Measurements from ENCODE around the gene UBXN2A. TPM values are rescaled to one million over a fixed set of nuclear protein-coding genes. Genes with fewer than 3 reads are reported as not detected.
"Not testable (repeated sequence)": the region's sequence is repeated elsewhere in the genome, so short reads cannot be mapped to it uniquely, and the experiment has no call there.

Gene UBXN2A
- total RNA-seq, 2 donors from 2014 or later, result 10.0 to 17.3 TPM

DNA sequence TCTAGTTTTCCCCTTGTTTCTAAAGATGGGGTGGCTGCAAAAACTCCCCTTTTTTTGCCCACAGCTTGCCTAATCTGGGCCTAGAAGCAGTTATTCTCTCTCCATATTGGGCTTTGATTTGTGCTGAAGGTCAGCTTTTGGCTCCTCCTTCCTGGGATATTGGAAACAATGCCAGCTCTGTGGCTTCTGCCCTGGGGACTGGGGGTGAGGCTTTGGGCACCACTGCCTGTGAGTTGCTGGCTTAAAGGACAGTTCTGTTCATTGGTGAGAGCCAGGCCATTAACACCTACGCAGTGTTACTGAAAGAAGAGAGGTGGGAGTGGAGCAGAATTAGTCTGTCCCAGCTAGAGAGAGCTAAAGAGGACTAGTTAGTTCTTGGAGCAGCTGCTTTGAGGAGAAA lies 4.3 kb downstream of the UBXN2A start:
- intact Hi-C loops (cut with DNase I), result no loop called here

DNA sequence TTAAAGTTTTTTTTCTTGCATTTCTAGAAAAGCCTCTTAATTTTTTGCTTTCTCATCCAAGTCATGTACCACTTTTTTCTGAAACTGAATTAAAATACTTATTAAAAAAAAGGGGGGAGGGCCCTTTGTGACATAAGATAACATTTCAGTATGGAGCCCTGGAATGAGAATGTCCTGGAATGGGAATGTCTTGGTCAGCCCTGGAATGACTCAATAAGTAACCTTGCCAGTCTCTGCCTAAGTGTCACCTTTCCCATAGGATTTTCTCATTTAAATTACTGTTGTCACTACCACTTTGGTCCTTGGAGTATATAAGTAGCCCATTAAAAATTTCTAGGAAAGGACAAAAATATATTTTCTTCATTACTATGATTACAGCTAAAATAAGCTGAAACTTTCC lies 4.7 kb downstream of the UBXN2A start:
- Histone ChIP-seq H3K4me3 (no peak overlapping the region), H3K9me3 (no peaks in the 10 kb centered on the region), H3K36me3 (no peaks in the 10 kb centered on the region), H3K27ac (no peak overlapping the region), H3K4me1 (peaks cover 6% of the 10 kb centered on the region), H3K27me3 (no peaks in the 10 kb centered on the region), H3K9ac (ENCODE audit: low read depth in 2 of 2, low read length in 2 of 2) (no peak overlapping the region)
- TF ChIP-seq, protein P1, sequence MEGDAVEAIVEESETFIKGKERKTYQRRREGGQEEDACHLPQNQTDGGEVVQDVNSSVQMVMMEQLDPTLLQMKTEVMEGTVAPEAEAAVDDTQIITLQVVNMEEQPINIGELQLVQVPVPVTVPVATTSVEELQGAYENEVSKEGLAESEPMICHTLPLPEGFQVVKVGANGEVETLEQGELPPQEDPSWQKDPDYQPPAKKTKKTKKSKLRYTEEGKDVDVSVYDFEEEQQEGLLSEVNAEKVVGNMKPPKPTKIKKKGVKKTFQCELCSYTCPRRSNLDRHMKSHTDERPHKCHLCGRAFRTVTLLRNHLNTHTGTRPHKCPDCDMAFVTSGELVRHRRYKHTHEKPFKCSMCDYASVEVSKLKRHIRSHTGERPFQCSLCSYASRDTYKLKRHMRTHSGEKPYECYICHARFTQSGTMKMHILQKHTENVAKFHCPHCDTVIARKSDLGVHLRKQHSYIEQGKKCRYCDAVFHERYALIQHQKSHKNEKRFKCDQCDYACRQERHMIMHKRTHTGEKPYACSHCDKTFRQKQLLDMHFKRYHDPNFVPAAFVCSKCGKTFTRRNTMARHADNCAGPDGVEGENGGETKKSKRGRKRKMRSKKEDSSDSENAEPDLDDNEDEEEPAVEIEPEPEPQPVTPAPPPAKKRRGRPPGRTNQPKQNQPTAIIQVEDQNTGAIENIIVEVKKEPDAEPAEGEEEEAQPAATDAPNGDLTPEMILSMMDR (IDR thresholded peaks at IDR 0.05), result no peak
- no peak for DNase-seq
- intact Hi-C loops (cut with DNase I), result no loop called here

More for the DNA sequence above, 4.3 kb downstream of the UBXN2A start:
- H3K9ac ChIP-seq (ENCODE audit: low read depth in 2 of 2, low read length in 2 of 2), result no peak overlapping the region
- peaks cover 6% of the 10 kb centered on the region for H3K4me1 ChIP-seq
- H3K4me3 ChIP-seq, result no peak overlapping the region
- H3K27me3 ChIP-seq, result no peaks in the 10 kb centered on the region
- no peak for DNase-seq
- H3K36me3 ChIP-seq, result no peaks in the 10 kb centered on the region
- no peaks in the 10 kb centered on the region for H3K9me3 ChIP-seq
- TF ChIP-seq, protein P1 (IDR thresholded peaks at IDR 0.05), result no peak
- H3K27ac ChIP-seq, result no peak overlapping the region

DNA sequence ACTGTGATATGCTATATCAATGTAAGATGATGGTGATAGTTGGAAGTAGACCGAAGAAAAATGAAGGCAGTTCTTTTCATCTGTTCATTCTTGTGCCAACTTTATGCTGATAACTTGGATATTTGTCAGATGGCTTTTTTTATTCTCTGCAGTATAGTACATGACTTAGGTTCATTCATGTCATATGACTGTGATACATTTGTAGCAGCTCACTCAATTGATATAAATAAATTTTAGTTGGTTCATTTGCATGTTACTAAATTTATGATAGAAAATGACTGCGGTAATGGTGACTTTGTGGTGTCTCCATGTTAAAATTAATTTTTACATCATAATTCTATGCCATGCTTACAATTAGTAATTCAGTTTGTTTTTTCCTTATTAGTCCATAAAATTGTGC lies 7.1 kb downstream of the UBXN2A start:
- Histone ChIP-seq H3K4me3 (no peak overlapping the region), H3K9me3 (no peaks in the 10 kb centered on the region), H3K4me1 (no peaks in the 10 kb centered on the region), H3K36me3 (no peaks in the 10 kb centered on the region), H3K27me3 (no peaks in the 10 kb centered on the region), H3K9ac (ENCODE audit: low read depth in 2 of 2, low read length in 2 of 2) (no peak overlapping the region), H3K27ac (no peak overlapping the region)
- TF ChIP-seq, protein P1 (IDR thresholded peaks at IDR 0.05), result no peak
- no peak for DNase-seq
- intact Hi-C loops (cut with DNase I), result no loop called here

DNA sequence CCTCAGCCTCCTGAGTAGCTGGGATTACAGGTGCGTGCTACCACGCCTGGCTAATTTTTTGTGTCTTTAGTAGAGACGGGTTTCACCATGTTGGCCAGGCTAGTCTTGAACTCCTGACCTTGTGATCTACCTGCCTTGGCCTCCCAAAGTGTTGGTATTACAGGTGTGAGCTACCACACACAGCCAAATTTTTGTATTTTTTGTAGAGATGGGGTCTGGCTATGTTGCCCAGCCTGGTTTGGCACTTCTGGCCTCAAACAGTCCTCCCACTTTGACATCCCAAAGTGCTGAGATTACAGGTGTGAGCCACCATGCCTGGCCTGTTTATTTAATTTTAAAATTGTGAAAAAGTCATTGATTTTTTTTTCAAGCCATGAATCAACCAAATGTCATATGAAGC lies 12.3 kb downstream of the UBXN2A start:
- H3K4me1 ChIP-seq; H3K36me3 ChIP-seq; H3K27me3 ChIP-seq; H3K4me3 ChIP-seq; intact Hi-C loops (cut with DNase I); DNase-seq; H3K9me3 ChIP-seq; H3K9ac ChIP-seq (ENCODE audit: low read depth in 2 of 2, low read length in 2 of 2); H3K27ac ChIP-seq: not testable (repeated sequence)

DNA sequence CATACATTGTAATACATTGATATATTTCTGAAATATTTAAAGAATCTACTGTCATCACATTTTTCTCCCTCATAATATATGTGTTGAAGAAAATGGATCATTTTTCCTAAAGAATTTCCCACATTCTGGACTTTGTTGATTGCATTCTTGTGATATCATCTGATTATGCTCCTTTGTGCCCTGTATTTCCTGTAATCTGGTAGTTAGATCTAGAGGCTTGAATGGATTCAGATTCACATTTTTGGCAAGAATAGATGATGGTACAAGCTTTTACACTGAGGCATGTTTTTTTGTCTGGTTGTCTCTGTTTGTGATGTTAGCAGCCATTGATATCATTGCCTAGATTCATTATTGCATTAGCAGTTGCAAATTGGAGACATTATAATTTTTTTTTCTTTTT lies 13.4 kb downstream of the UBXN2A start:
- H3K9ac ChIP-seq (ENCODE audit: low read depth in 2 of 2, low read length in 2 of 2), result no peak overlapping the region
- TF ChIP-seq, protein P1 (IDR thresholded peaks at IDR 0.05), result no peak
- no peaks in the 10 kb centered on the region for H3K27me3 ChIP-seq
- no peak overlapping the region for H3K4me3 ChIP-seq
- H3K36me3 ChIP-seq, result no peaks in the 10 kb centered on the region
- no peak overlapping the region for H3K27ac ChIP-seq
- no peaks in the 10 kb centered on the region for H3K9me3 ChIP-seq
- intact Hi-C loops (cut with DNase I), result no loop called here
- DNase-seq, result no peak
- H3K4me1 ChIP-seq, result no peaks in the 10 kb centered on the region

DNA sequence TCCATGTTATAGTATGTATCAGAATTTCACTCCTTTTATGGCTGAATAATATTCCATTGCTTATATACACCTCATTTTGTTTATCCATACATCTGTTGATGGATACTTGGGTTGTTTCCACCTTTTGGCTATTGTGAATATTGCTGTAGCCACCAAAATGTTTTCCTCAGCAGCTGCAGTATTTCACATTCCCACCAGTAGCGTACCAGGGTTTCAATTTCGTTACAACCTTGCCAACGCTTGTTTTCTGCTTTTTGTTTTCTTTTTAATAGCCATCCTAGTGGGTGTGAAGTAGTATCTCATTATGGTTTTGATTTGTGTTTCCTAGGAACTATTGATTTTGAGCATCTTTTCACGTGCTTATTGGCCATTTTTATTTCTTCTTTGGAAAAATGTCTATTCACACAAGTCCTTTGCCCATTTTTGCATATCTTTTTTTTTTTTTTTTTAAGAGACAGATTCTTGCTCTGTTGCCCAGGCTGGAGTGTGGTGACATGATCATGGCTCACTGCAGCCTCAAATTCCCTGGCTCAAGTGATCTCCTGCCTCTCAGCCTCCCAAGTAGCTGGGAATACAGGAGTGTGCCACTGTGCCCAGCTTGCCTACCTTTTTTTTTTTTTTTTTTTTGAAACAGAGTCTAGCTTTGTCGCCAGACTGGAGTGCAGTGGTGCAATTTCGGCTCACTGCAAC lies 14.2 kb downstream of the UBXN2A start:
- no peak for DNase-seq
- H3K4me1 ChIP-seq, result no peaks in the 10 kb centered on the region
- TF ChIP-seq, protein P1 (IDR thresholded peaks at IDR 0.05), result no peak
- no peak overlapping the region for H3K9ac ChIP-seq (ENCODE audit: low read depth in 2 of 2, low read length in 2 of 2)
- intact Hi-C loops (cut with DNase I), result no loop called here
- H3K4me3 ChIP-seq, result no peak overlapping the region
- H3K36me3 ChIP-seq, result no peaks in the 10 kb centered on the region
- no peak overlapping the region for H3K27ac ChIP-seq
- H3K27me3 ChIP-seq, result no peaks in the 10 kb centered on the region
- no peaks in the 10 kb centered on the region for H3K9me3 ChIP-seq

Measured in colonic mucosa (tissue), 4 donors.